Smooth muscle cell of the pulmonary artery (primary cell): Measurements from ENCODE around the gene CFAP43. TPM values are rescaled to one million over a fixed set of nuclear protein-coding genes. Genes with fewer than 3 reads are reported as not detected.

Experiments
- total RNA-seq: library from RNA; depleted of rRNA; stranded (reverse); fragments of >200 nt; gene quantifications from 2 replicates; pipeline ENCODE4 v1.2.3, GENCODE V29; 2014

The CFAP43 gene, protein sequence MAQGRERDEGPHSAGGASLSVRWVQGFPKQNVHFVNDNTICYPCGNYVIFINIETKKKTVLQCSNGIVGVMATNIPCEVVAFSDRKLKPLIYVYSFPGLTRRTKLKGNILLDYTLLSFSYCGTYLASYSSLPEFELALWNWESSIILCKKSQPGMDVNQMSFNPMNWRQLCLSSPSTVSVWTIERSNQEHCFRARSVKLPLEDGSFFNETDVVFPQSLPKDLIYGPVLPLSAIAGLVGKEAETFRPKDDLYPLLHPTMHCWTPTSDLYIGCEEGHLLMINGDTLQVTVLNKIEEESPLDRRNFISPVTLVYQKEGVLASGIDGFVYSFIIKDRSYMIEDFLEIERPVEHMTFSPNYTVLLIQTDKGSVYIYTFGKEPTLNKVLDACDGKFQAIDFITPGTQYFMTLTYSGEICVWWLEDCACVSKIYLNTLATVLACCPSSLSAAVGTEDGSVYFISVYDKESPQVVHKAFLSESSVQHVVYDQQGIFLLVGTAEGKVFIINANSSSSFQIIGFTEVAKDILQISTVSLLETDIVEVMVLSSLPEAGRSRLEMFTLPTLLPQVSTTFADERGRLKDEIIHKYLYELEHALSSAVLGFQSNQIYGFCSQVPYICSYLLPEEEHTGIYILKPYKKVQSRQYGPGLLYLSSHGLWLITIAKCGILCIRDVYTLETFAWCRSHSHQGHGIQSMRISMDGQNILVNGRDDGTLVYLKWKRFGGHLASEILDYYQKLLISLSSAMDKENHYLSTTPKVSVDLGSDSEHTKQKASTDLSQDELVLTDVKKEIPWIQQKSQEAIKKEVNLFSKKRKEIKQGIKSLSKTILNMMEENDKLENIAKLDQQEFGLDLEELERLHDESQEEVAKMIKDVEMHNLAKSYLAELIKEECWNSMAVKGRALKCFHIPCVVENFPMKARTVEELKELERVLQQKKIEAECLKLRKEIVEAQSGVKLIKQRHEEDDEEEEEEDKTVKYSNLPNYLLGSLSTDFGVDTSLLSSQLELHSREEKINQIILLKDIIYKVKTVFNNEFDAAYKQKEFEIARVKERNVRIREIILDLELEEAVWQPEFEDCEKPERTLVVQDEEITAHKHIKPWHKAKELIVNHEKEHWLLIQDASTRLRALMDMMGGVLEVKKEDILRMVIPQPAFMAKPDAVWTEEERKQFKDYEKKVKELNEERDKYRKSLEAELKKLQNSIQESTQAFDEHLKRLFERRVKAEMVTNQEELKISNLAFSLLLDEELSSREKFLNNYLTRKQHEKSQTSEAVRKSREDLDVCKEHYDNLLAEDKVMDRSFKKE (N-terminal part only)
- 0.23 and 0.52 TPM in 2 replicates for total RNA-seq

GRCh38 chr10:104231784-104232612 lies at the start of gene CFAP43:
Gene CFAP43, minus strand, starts transcription at chr10:104232364. Its CDS starts 118 bp downstream, at chr10:104232246.

GRCh38 chr10:104268713-104269645 lies 36.8 kb upstream of the CFAP43 start, which contains the start of gene GSTO2:
Gene GSTO2, plus strand, starts transcription at chr10:104269184. Its CDS starts 5,732 bp downstream, at chr10:104274916.

DNA sequence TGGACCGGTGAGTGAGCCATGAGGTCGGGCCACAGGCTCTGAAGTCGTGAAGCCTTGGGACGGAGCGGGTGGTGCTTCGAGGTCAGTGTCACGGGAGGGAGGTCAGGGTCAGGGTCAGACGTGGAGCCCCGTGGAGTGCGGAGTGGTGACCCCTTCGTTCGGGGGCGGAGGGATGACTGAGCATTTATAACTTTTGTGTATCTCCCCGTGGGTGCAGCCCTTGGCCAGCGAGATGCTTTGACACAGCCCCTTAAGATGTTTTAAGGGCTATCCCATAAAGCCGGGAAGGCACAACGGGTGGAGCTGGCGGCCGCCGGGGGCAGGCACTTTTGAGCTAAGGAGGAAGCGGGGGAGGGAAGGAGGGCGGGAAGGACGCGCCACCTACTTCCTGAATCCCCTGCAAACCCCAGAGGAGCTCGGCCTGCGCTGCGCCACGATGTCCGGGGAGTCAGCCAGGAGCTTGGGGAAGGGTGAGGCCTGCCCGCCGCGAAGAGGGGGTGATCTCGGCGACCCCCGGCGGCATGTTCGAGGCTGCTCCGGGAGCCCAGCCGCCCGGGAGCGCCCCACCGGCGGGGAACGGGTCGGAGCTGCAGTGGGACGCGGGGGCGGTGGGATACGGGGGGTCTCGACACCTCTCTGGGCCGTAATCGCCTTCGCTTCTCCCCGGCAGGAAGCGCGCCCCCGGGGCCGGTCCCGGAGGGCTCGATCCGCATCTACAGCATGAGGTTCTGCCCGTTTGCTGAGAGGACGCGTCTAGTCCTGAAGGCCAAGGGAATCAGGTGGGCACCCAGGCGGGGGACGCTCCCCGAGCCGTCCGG lies 22.5 kb upstream of the CFAP43 start, which contains the start of gene GSTO1:
TSS of gene GSTO1 (plus strand) at position 400 of the 818 bp plus-strand sequence. CDS start at position 437, 37 bp downstream.

DNA sequence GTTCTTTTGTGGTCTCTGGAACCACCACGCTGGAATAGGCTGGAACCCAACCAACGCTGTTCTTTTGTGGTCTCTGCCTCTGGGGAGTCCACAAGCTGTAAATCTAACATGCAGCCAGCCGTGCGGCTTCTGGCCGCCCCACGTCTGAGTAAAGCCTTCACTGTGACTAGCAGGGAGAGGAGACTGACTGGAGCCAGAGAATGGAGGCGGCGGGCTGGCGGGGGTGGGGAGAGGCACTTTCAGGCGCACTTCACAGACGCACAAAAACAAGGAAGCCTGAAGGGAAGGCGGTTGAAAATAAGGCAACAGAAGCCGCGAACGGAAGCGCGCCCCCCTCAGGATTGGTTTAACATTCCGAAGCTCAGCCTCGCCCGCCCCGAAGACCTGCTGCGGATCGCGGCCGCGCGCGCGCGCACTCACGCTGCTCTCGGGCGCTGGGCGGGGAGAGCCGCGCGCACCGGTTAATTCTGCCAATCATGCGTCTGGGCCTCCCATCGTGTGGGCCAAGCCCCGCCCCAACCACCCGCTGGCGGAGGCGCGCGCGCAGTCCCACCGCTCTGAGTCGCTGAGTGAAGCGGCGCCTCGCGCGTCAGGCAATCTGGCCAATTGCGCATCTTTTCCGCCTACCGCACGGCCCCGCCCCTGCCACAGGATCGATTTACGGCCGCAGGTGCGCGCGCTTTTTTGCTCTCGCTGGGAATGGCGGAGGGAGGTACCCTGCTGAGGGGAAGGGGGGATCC lies 110.5 kb downstream of the CFAP43 start, which contains the start of gene SFR1:
TSS of gene SFR1 (plus strand) at position 687 of the 740 bp plus-strand sequence. CDS start at position 700, 13 bp downstream.

GRCh38 chr10:104085801-104086400 lies 146.3 kb downstream of the CFAP43 start, which contains the start of gene COL17A1:
Gene COL17A1, minus strand, starts transcription at chr10:104085880. Its CDS starts 5,207 bp downstream, at chr10:104080673.

Other genes with a start within 250 kb of the CFAP43 start
- 0.20 and 1.1 TPM in 2 replicates for gene COL17A1, start 146.5 kb downstream of the CFAP43 start, total RNA-seq
- 3.9 and 5.5 TPM in 2 replicates for gene SFR1, start 110.2 kb downstream of the CFAP43 start, total RNA-seq
- 69.3 and 92.1 TPM in 2 replicates for gene GSTO1, start 22.5 kb upstream of the CFAP43 start, total RNA-seq
- gene GSTO2, start 36.8 kb upstream of the CFAP43 start, total RNA-seq, result 1.8 and 4.6 TPM in 2 replicates
- gene ITPRIP, start 106.1 kb upstream of the CFAP43 start, total RNA-seq, result 19.2 and 26.0 TPM in 2 replicates
- 0.23 and 0.26 TPM in 2 replicates for gene CFAP58, start 121.5 kb upstream of the CFAP43 start, total RNA-seq